A204.1 (cell line): Measurements from ENCODE around the gene LCLAT1.
"Not testable (repeated sequence)": the region's sequence is repeated elsewhere in the genome, so short reads cannot be mapped to it uniquely, and the experiment has no call there.

Source experiments
- FAIRE-seq: peaks from 2 replicates; lab custom pipeline; 2012; peaks lifted over from hg19 to GRCh38; lab: Jason Lieb, UNC

The LCLAT1 gene

DNA sequence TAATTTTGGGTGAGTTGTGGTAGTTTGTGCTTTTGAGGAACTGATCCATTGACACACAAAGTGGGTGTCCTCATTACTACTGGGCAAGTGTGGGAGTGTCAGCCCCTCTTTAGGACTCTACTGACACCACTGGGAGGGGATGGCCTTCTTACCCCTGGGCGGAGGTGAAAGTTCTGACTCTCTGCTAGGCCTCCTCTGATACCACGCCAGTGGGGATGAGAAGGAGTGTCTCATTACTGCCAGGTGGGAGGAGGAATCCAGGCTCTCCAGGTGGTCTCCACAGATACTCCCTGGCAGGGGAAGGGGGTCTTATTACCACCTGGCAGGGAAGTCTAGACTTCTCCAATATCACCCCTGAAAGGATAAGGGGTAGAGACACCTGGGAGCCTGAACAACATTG lies 9.1 kb downstream of the LCLAT1 start:
- FAIRE-seq: no peak

- no peak for FAIRE-seq
These were observed 9.5 kb downstream of the LCLAT1 start for GRCh38 chr2:30456579-30456978.

- FAIRE-seq: no peak
These were observed 10.2 kb downstream of the LCLAT1 start for GRCh38 chr2:30457296-30457695.

DNA sequence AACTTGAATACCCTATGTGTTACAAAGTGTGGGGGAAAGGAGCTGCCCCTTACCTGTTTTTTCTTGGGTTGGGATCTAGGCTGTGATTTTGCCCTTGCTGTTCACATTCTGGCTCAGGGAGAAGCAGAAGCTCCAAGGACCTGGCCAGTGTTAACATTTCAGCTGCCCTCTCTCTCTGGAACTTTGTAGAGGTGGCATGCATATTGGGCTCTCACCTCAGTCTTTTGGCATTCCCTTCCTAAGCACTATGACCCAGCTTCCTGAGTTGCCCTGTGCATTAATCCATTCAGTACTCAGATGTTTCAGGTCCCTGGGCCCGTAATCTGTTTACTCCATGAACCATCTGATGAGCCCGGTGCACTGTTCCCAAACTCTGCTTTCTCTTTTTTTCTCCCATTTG lies 12.1 kb downstream of the LCLAT1 start:
- FAIRE-seq: no peak

GRCh38 chr2:30462131-30462857 lies 15.2 kb downstream of the LCLAT1 start:
- FAIRE-seq: no peak

DNA sequence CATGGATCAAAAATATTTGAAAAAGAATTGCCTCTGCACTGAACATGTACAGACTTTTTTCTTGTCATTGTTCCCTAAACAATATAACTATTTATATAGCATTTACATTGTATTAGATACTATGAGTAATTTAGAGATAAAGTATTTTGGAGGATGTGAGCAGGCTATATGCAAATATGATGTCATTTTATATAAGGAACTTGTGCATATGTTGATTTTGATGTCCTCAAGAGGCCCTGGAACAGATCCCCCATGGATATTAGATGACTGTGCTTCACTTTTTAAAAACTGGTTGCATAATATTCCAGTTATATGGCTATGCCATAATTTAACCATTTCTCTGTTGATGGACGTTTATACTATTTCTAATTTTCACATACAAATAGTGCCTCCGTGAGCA lies 16.5 kb downstream of the LCLAT1 start:
- no peak for FAIRE-seq

DNA sequence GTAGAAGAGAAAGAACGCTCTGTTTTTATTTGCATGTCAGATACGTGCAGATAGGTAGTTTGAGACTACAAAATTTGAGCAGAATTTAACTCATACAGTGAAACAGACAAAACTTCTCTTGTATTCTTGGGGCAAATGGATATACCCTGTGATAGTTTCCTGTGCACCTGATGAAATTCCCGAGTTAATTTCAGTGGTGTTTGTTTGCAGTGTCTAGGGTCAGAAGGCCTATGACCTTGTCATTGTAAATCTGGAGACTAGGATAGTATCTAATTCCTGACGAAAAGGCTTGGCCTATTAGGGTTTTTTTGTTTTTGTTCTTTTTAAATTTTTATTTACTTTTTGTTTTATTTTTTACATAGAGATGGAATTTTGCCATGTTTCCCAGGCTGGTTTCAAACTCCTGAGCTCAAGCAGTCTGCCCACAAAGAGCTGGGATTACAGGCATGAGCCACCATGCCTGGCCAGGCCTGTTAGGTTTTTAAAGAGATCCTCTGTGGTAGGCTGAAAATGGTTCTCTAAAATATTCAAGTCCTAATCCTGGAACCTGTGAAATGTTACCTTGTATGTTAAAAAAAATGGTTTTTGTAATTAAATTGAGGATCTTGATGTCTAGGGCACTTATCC lies 17.6 kb downstream of the LCLAT1 start:
- FAIRE-seq: no peak

GRCh38 chr2:30465171-30465545 lies 18.1 kb downstream of the LCLAT1 start:
- no peak for FAIRE-seq

- FAIRE-seq: no peak
These were observed 19.2 kb downstream of the LCLAT1 start for GRCh38 chr2:30466216-30466615.

DNA sequence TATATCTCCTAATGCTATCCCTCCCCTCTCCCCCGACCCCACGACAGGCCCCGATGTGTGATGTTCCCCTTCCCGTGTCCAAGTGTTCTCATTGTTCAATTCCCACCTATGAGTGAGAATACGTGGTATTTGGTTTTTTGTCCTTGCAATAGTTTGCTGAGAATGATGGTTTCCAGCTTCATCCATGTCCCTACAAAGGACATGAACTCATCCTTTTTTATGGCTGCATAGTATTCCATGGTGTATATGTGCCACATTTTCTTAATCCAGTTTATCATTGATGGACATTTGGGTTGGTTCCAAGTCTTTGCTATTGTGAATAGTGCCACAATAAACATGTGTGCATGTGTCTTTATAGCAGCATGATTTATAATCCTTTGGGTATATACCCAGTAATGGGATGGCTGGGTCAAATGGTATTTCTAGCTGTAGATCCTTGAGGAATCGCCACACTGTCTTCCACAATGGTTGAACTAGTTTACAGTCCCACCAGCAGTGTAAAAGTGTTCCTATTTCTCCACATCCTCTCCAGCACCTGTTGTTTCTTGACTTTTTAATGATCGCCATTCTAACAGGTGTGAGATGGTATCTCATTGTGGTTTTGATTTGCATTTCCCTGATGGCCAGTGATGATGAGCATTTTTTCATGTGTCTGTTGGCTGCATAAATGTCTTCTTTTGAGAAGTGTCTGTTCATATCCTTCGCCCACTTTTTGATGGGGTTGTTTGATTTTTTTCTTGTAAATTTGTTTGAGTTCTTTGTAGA lies 20.2 kb downstream of the LCLAT1 start:
- not testable (repeated sequence) for FAIRE-seq

GRCh38 chr2:30470426-30470825 lies 23.4 kb downstream of the LCLAT1 start:
- FAIRE-seq: no peak

DNA sequence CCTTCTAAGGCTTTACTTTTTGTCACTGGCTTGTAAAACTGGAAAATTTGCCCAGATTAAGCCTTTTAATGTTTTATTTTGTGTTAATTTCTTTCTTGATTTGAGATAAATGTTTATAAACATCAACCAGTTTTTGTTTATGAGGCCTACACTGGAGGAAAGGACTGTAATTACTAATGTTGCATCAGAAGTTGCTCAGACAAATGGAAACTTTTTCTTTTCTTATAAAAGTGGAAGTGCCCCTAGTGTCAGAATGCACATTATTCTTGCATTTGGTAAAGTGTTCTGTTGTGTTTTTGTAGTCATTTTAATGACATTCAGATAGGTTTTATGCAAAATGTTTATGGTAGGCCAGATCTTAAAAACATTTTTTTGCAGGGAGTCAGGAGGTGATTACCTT lies 25.3 kb downstream of the LCLAT1 start:
- FAIRE-seq: no peak

DNA sequence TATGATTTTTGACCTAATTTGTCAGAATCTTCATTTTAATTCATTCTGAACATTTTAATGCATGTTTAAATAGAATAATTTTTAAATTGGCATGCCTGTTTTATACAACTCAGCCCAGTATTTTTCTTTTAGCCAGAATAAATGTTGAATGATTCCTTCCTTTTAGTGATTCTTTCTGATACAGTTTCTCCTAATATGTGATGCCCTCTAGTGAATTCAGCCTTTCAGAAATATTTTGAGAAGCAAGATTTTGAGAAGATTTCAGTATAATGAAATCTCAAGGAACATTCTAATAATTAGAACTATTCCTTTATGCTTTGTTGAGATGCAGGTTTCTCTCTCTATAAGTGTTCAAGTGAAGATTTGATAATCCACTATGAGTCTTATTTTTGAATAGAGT lies 28.5 kb downstream of the LCLAT1 start:
- FAIRE-seq: peak; percentile 41

GRCh38 chr2:30476636-30477035 lies 29.6 kb downstream of the LCLAT1 start:
- no peak for FAIRE-seq

DNA sequence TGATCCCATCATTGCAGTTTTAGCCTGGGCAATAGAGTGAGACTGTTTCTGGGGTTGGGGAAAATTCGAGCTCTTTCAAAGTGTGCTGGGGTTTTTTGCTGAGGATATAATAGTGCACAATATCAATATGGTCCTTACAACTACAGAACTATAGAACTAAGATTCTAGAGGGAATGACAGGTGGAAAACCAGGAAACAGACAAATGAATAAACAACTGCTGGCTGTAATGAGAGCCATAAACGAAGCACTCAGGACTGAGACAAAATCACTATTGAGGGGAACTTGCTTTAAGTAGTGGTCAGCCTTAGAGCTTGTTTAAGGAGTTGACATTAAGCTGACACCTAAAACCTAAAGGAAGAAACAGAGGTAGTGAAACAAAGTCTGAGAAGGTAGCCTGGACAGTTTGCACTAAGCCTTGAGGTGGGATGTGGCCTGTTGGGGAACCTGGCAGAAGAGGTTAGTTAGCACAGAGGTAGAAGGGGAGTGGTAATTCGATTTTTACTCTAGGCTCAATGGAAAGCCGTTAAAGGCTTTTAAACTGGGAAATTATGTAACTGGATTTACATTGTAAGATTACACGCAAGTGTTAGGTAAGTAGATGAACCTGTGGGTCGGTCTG lies 33.8 kb downstream of the LCLAT1 start:
- no peak for FAIRE-seq

GRCh38 chr2:30481323-30481800 lies 34.3 kb downstream of the LCLAT1 start:
- FAIRE-seq: no peak

- FAIRE-seq: no peak
These were observed 35.0 kb downstream of the LCLAT1 start for GRCh38 chr2:30482011-30482410.

DNA sequence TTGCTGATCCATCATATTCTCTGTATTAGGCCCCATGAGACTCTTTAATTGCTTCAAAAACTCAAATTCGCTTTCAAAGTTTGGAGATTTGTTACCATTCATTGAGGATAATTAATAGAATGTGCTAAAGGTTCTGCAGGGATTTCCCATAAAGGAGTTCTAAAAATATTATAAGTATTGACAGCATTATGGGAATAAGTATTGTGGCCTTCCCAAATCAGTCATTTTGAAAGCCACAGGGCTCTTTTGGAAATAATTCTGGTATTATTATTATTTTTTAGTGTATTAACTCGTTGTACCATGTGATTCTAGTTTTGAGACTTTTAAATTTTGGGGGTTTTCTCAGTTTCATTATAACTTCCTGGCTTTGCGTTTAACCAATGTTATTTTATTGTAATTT lies 37.1 kb downstream of the LCLAT1 start:
- no peak for FAIRE-seq

DNA sequence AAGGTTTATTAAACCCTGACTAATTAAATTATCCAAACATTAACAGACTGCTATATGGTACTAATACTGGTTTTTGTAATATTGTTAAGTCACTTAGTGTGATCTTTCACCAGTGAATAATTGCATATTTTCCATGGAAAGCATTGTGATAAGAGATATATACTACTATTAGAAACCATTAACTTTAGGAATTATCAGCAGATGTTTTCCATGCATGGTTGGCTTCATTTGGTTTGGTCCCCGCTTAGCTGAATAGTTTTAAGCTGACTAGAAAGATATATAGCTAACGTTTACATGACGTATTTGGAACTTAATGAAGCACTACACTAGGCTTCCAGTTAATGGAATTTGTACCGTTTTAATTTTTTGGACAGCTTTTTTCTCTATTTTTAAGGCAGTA lies 37.9 kb downstream of the LCLAT1 start:
- FAIRE-seq: no peak

GRCh38 chr2:30486655-30487054 lies 39.6 kb downstream of the LCLAT1 start:
- FAIRE-seq: no peak

GRCh38 chr2:30487603-30488002 lies 40.6 kb downstream of the LCLAT1 start:
- no peak for FAIRE-seq

DNA sequence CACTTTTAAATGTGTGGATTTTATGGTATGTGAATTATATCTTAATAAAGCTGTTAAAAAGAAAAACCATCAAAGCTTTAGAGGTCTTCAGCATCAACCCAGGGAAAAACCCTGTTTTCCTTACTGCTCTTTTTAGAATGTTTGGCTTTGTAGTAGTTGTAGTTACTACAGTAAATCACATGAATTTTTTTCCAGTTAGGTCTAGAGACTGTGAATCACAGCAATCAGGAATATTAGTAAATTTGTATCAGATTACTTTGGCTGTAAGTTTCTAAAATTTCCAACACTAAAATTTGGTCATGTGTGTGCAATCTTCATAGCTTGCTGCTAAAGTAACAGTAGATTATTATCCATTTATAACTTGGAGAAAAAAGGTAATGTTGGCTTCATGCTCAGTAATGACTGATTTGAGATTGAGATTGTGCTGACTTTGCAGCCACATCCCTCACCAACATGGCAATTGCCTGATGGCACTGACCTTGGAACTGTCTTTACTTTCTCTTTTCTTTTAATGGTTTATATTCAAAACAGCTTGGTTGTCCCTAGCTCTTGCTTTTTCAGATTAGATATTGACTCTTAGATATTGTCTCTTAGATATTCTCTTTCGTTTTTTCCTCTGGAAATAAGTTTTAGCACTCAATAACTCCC lies 41.1 kb downstream of the LCLAT1 start:
- FAIRE-seq: no peak
